Measurements from ENCODE around the gene TNK2.
"Not testable (repeated sequence)": the region's sequence is repeated elsewhere in the genome, so short reads cannot be mapped to it uniquely, and the experiment has no call there.

DNA sequence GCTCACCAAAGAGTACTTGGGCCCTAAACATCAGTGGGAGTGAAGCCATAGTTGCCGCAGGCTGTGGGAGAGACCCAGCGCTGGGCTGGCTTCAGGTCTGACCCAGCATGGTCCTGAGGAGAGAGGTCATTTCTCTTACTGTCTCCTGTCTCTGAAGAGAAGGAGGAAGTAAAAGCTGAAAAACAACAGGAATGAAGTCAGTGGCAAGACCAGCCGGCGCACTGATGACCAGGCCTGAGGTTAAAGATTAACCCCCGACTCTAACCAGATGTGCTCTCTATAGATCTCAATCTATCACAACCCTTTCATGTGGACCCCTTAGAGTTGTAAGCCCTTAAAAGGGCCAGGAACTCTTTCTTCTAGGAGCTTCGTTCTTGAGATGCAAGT is 24.7 kb upstream of the TNK2 start:
- TF ChIP-seq CTCF (IDR thresholded peaks at IDR 0.05); EP300 (IDR thresholded peaks at IDR 0.05); RAD21 (conservative IDR thresholded peaks at IDR 0.05 in 1 of 2, IDR thresholded peaks at IDR 0.05 in 1 of 2); PBX3 (IDR thresholded peaks at IDR 0.05); NR3C1 (IDR thresholded peaks at IDR 0.05); SMC3 (IDR thresholded peaks at IDR 0.05); TP53 (CRISPR knock-in tag; IDR thresholded peaks at IDR 0.05); JUN (IDR thresholded peaks at IDR 0.05): not testable (repeated sequence)
